Neural cell (in vitro differentiated cells): Measurements from ENCODE around the gene SEPTIN1. TPM values are rescaled to one million over a fixed set of nuclear protein-coding genes. Genes with fewer than 3 reads are reported as not detected.

Experiments
- H2AFZ ChIP-seq: fragments of 200-600, 300-800 bp; sonication (generic), shearing (Covaris generic); 2 replicates; pipeline ENCODE4 v1.6.0; 2014; ENCODE audit warnings: low read depth, mild to moderate bottlenecking, antibody characterized with exemption, low read length, moderate library complexity
- H3F3A ChIP-seq: fragments of 200-600 bp; shearing (Covaris generic); 2 replicates; pipeline ENCODE4 v1.6.1; 2016; ENCODE audit warnings: mild to moderate bottlenecking, moderate library complexity, mixed read lengths, antibody characterized with exemption, low read length; ENCODE audit not compliant: insufficient read depth, poor library complexity, severe bottlenecking
- H3K27ac ChIP-seq: fragments of 200-600, 300-800 bp; sonication (generic), shearing (Covaris generic); 2 replicates; pipeline ENCODE4 v1.5.1; 2014; ENCODE audit warnings: mild to moderate bottlenecking, low read length, moderate library complexity
- H3K27me3 ChIP-seq: fragments of 300-800, 200-600 bp; sonication (generic), shearing (Covaris generic); 2 replicates; pipeline ENCODE4 v1.6.0; 2014; ENCODE audit warnings: mild to moderate bottlenecking, low read depth, low read length, moderate library complexity; ENCODE audit not compliant: insufficient read depth
- H3K36me3 ChIP-seq: fragments of 300-800, 200-600 bp; sonication (generic), shearing (Covaris generic); 2 replicates; pipeline ENCODE4 v1.5.1; 2014; ENCODE audit warnings: mild to moderate bottlenecking, antibody characterized with exemption, low read length, moderate library complexity; ENCODE audit not compliant: insufficient read depth
- H3K4me2 ChIP-seq: fragments of 300-800, 200-600 bp; sonication (generic), shearing (Covaris generic); 2 replicates; pipeline ENCODE4 v1.6.0; 2014; ENCODE audit warnings: mild to moderate bottlenecking, low read length
- H3K4me3 ChIP-seq: fragments of 300-800, 200-600 bp; sonication (generic), shearing (Covaris generic); 2 replicates; pipeline ENCODE4 v1.5.1; 2014; ENCODE audit warnings: mild to moderate bottlenecking, low read length, moderate library complexity
- H3K79me2 ChIP-seq: fragments of 200-600 bp; shearing (Covaris generic); replicated peaks from 2 replicates; pipeline ENCODE4 v1.6.0; 2014; ENCODE audit warnings: mild to moderate bottlenecking, low read length, moderate library complexity; ENCODE audit not compliant: insufficient read depth
- H3K9ac ChIP-seq: fragments of 300-800, 200-600 bp; sonication (generic), shearing (Covaris generic); 2 replicates; pipeline ENCODE4 v1.6.1; 2016; ENCODE audit warnings: mild to moderate bottlenecking, low read length, mixed read lengths
- H3K9me2 ChIP-seq: fragments of 200-600 bp; shearing (Covaris generic); 2 replicates; pipeline ENCODE4 v1.6.1; 2016; ENCODE audit warnings: mild to moderate bottlenecking, low read length, mixed read lengths; ENCODE audit not compliant: insufficient read depth
- H3K9me3 ChIP-seq: fragments of 200-600, 300-800 bp; sonication (generic), shearing (Covaris generic); 2 replicates; pipeline ENCODE4 v1.6.1; 2016; ENCODE audit warnings: mild to moderate bottlenecking, mixed run types, low read length, moderate library complexity, mixed read lengths
- H4K20me1 ChIP-seq: fragments of 200-600 bp; shearing (Covaris generic); 2 replicates; pipeline ENCODE4 v1.6.1; 2016; ENCODE audit warnings: mild to moderate bottlenecking, mixed run types; ENCODE audit not compliant: insufficient read depth
- EP300 ChIP-seq: fragments of 450-650 bp; conservative IDR thresholded peaks from 2 replicates; pipeline ENCODE4 v1.6.1; 2014; ENCODE audit warnings: antibody characterized with exemption, mild to moderate bottlenecking, moderate library complexity; ENCODE audit not compliant: poor library complexity, severe bottlenecking
- EZH2 ChIP-seq: fragments of 200-600, 300-800 bp; shearing (Covaris generic), sonication (generic); IDR thresholded peaks from 2 replicates; pipeline ENCODE4 v1.6.1; 2014; ENCODE audit warnings: antibody characterized with exemption, low read length, borderline replicate concordance, mild to moderate bottlenecking; ENCODE audit not compliant: insufficient read depth, poor library complexity, severe bottlenecking
- MXI1 ChIP-seq: fragments of 450-650 bp; conservative IDR thresholded peaks from 2 replicates; pipeline ENCODE4 v1.6.1; 2014; ENCODE audit warnings: antibody characterized with exemption, mild to moderate bottlenecking; ENCODE audit not compliant: poor library complexity, severe bottlenecking
- POLR2AphosphoS5 ChIP-seq: IDR thresholded peaks from 2 replicates; pipeline ENCODE4 v1.6.1; 2012
- RAD21 ChIP-seq: fragments of 450-650 bp; conservative IDR thresholded peaks from 2 replicates; pipeline ENCODE4 v1.6.1; 2014; ENCODE audit warnings: antibody characterized with exemption, mild to moderate bottlenecking, moderate library complexity
- REST ChIP-seq: IDR thresholded peaks from 2 replicates; pipeline ENCODE4 v1.6.1; 2012; ENCODE audit warnings: borderline replicate concordance
- SMC3 ChIP-seq: fragments of 450-650 bp; conservative IDR thresholded peaks from 2 replicates; pipeline ENCODE4 v1.6.1; 2014; ENCODE audit warnings: antibody characterized with exemption, mild to moderate bottlenecking, moderate library complexity; ENCODE audit not compliant: poor library complexity
- TAF1 ChIP-seq: IDR thresholded peaks from 2 replicates; pipeline ENCODE4 v1.6.1; 2012; ENCODE audit warnings: low read depth
- polyA plus RNA-seq: library from polyadenylated mRNA; depleted of rRNA; stranded (reverse); fragments of >200 nt; gene quantifications from 2 replicates; pipeline ENCODE4 v1.2.3, GENCODE V29; 2014
- TF ChIP-seq, protein P1 (sequence below): fragments of 450-650 bp; IDR thresholded peaks from 2 replicates; pipeline ENCODE4 v1.5.1; 2014; ENCODE audit warnings: antibody characterized with exemption, mild to moderate bottlenecking, moderate library complexity; ENCODE audit not compliant: poor library complexity, severe bottlenecking

The SEPTIN1 gene
- polyA plus RNA-seq, 1 donor from 2014 or later, result 0.38 TPM

- Histone ChIP-seq H3K4me3 (no peak overlapping the region), H3K27me3 (no peaks in the 10 kb centered on the region), H3F3A (no peaks in the 10 kb centered on the region), H3K9ac (no peak overlapping the region), H3K4me2 (no peak overlapping the region), H3K27ac (no peak overlapping the region), H3K36me3 (no peaks in the 10 kb centered on the region), H4K20me1 (peaks cover 3% of the 10 kb centered on the region), H3K9me2 (no peaks in the 10 kb centered on the region), H3K79me2 (peaks cover 13% of the 10 kb centered on the region), H3K9me3 (no peaks in the 10 kb centered on the region), H2AFZ (no peak overlapping the region)
- TF ChIP-seq POLR2AphosphoS5 (no peak), MXI1 (no peak), RAD21 (no peak), SMC3 (no peak), REST (no peak), EP300 (no peak), EZH2 (no peak), TAF1 (no peak)
- TF ChIP-seq, protein P1, sequence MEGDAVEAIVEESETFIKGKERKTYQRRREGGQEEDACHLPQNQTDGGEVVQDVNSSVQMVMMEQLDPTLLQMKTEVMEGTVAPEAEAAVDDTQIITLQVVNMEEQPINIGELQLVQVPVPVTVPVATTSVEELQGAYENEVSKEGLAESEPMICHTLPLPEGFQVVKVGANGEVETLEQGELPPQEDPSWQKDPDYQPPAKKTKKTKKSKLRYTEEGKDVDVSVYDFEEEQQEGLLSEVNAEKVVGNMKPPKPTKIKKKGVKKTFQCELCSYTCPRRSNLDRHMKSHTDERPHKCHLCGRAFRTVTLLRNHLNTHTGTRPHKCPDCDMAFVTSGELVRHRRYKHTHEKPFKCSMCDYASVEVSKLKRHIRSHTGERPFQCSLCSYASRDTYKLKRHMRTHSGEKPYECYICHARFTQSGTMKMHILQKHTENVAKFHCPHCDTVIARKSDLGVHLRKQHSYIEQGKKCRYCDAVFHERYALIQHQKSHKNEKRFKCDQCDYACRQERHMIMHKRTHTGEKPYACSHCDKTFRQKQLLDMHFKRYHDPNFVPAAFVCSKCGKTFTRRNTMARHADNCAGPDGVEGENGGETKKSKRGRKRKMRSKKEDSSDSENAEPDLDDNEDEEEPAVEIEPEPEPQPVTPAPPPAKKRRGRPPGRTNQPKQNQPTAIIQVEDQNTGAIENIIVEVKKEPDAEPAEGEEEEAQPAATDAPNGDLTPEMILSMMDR, result no peak
Measured at GRCh38 chr16:30361180-30361579, 21.2 kb downstream of the SEPTIN1 start.

GRCh38 chr16:30359871-30360170 lies 22.5 kb downstream of the SEPTIN1 start:
- H3K4me2 ChIP-seq, result no peak overlapping the region
- H3K9me2 ChIP-seq, result no peaks in the 10 kb centered on the region
- peaks cover 4% of the 10 kb centered on the region for H3K79me2 ChIP-seq
- H3K9ac ChIP-seq, result no peak overlapping the region
- H2AFZ ChIP-seq, result no peak overlapping the region
- no peaks in the 10 kb centered on the region for H4K20me1 ChIP-seq
- H3K9me3 ChIP-seq, result no peaks in the 10 kb centered on the region
- no peaks in the 10 kb centered on the region for H3K36me3 ChIP-seq
- no peaks in the 10 kb centered on the region for H3K27me3 ChIP-seq
- H3K27ac ChIP-seq, result no peak overlapping the region
- TF ChIP-seq MXI1, result no peak
- no peak for TF ChIP-seq POLR2AphosphoS5
- TF ChIP-seq EZH2, result no peak
- no peak for TF ChIP-seq TAF1
- TF ChIP-seq EP300, result no peak
- TF ChIP-seq SMC3, result no peak
- H3K4me3 ChIP-seq, result no peak overlapping the region
- H3F3A ChIP-seq, result no peaks in the 10 kb centered on the region
